HepG2 (cell line): ENCODE measurements around the gene MIA3. TPM values are rescaled to one million over a fixed set of nuclear protein-coding genes. Genes with fewer than 3 reads are reported as not detected.

Experiments
- ATAC-seq: fragments of 200-7000 bp; cut with Tn5 transposase; 3 replicates; pipeline ENCODE4 v1.9.1; 2020; ENCODE audit warnings: mild to moderate bottlenecking, moderate library complexity
- BruUV-seq: library from RNA; stranded (reverse); fragments of 400-500 nt; replicated peaks from 2 replicates; lab custom pipeline; 2021; lab: Mats Ljungman, UMichigan
- CTCF ChIA-PET: fragments of 300-600 bp; formaldehyde crosslinking; extraction: SDS; loops from one replicate; lab custom pipeline; 2021; ENCODE audit warnings: low total read pairs, inconsistent platforms, low intra/inter-chr PET ratio; lab: Yijun Ruan, JAX
- POLR2A ChIA-PET: fragments of 350-600 bp; sonication (Branson Sonifier 250); formaldehyde crosslinking; loops from one replicate; lab custom pipeline; 2020; ENCODE audit warnings: antibody characterized with exemption, inconsistent platforms; lab: Yijun Ruan, JAX
- DNase-seq: peaks from one replicate; pipeline ENCODE4 v3.0.0-alpha.2; 2015; ENCODE audit warnings: low spot score
- FAIRE-seq: peaks from 3 replicates; lab custom pipeline; 2011; peaks lifted over from hg19 to GRCh38; lab: Jason Lieb, UNC
- H2AFZ ChIP-seq: one replicate; pipeline ENCODE4 v1.6.1; 2011; ENCODE audit warnings: low read length, inconsistent platforms
- H3K27ac ChIP-seq: fragments of 300-600 bp; 3 replicates; pipeline ENCODE4 v1.8.0; 2011; ENCODE audit warnings: mixed run types, mild to moderate bottlenecking, mixed read lengths, low read length, inconsistent platforms; ENCODE audit not compliant: insufficient read depth; ENCODE audit errors: extremely low read length
- H3K27me3 ChIP-seq, 2 experiments: fragments of 200-600 bp in 1 of 2; 2 replicates in 1 of 2; 3 replicates in 1 of 2; pipeline versions ENCODE4 v1.6.0 to v1.8.0; 2011; ENCODE audit warnings: low read length in 2 of 2, mild to moderate bottlenecking in 2 of 2, moderate library complexity in 2 of 2, inconsistent platforms in 1 of 2; ENCODE audit not compliant: insufficient read depth in 2 of 2, control insufficient read depth in 1 of 2
- H3K36me3 ChIP-seq, 2 experiments: fragments of 200-600 bp in 1 of 2; replicated peaks in 1 of 2; 2 replicates in 1 of 2; 3 replicates in 1 of 2; pipeline versions ENCODE4 v1.5.1 to v1.8.0; 2011; ENCODE audit warnings: low read length in 2 of 2, inconsistent platforms in 1 of 2; ENCODE audit not compliant: insufficient read depth in 2 of 2, control insufficient read depth in 1 of 2
- H3K4me1 ChIP-seq: 2 replicates; pipeline ENCODE4 v1.5.1; 2012; ENCODE audit warnings: low read length, inconsistent platforms; ENCODE audit not compliant: insufficient read depth
- H3K4me2 ChIP-seq: 2 replicates; pipeline ENCODE4 v1.6.0; 2011; ENCODE audit warnings: low read depth, low read length, inconsistent platforms
- H3K4me3 ChIP-seq, 3 experiments: fragments of 200-600 bp in 1 of 3; sonication (generic), shearing (Covaris generic) in 1 of 3; replicated peaks in 1 of 3; 2 replicates each; pipeline ENCODE4 v1.5.1; 2011 to 2016; ENCODE audit warnings: low read length in 3 of 3, inconsistent platforms in 2 of 3, low read depth in 2 of 3, mild to moderate bottlenecking in 2 of 3, control low read depth in 1 of 3, mixed read lengths in 1 of 3; ENCODE audit not compliant: insufficient read depth in 1 of 3
- H3K79me2 ChIP-seq: one replicate; pipeline ENCODE4 v1.6.1; 2011; ENCODE audit warnings: low read length, inconsistent platforms; ENCODE audit not compliant: insufficient read depth
- H3K9ac ChIP-seq: 2 replicates; pipeline ENCODE4 v1.6.0; 2011; ENCODE audit warnings: mild to moderate bottlenecking, low read depth, low read length, inconsistent platforms; ENCODE audit not compliant: insufficient read depth
- H3K9me3 ChIP-seq: 2 replicates; pipeline ENCODE4 v1.5.1; 2012; ENCODE audit warnings: mild to moderate bottlenecking, low read length
- H4K20me1 ChIP-seq: 2 replicates; pipeline ENCODE4 v1.6.0; 2011; ENCODE audit warnings: inconsistent platforms, mild to moderate bottlenecking, low read length, moderate library complexity; ENCODE audit not compliant: insufficient read depth
- ARID3A ChIP-seq: IDR thresholded peaks from 2 replicates; pipeline ENCODE4 v1.6.1; 2012; ENCODE audit warnings: low read depth, low read length, improper control_type of control experiment
- FUBP1 ChIP-seq: sonication (generic); formaldehyde crosslinking; IDR thresholded peaks from 2 replicates; pipeline ENCODE4 v1.5.1; 2020; ENCODE audit warnings: missing genetic modification reagents, mild to moderate bottlenecking, borderline replicate concordance
- NR0B2 ChIP-seq: sonication (generic); formaldehyde crosslinking; IDR thresholded peaks from 2 replicates; pipeline ENCODE4 v1.4.0; 2020; ENCODE audit warnings: mild to moderate bottlenecking, missing genetic modification reagents
- STAT5B ChIP-seq: sonication (generic); formaldehyde crosslinking; IDR thresholded peaks from 2 replicates; pipeline ENCODE4 v1.4.0; 2020; ENCODE audit warnings: missing genetic modification reagents
- THAP7 ChIP-seq: sonication (generic); formaldehyde crosslinking; IDR thresholded peaks from 2 replicates; pipeline ENCODE4 v1.8.1; 2023; ENCODE audit warnings: mild to moderate bottlenecking, missing genetic modification reagents
- ZBTB7A ChIP-seq: sonication (generic); formaldehyde crosslinking; IDR thresholded peaks from 2 replicates; pipeline ENCODE4 v1.8.0; 2022; ENCODE audit warnings: mild to moderate bottlenecking, missing genetic modification reagents
- ZHX2 ChIP-seq, 2 experiments: sonication (generic) in 1 of 2; formaldehyde crosslinking in 1 of 2; IDR thresholded peaks; 2 replicates each; pipeline versions ENCODE4 v1.6.1 to v1.9.0; 2014 to 2022; ENCODE audit warnings: antibody characterized with exemption in 1 of 2, borderline replicate concordance in 1 of 2, inconsistent platforms in 1 of 2, low read depth in 1 of 2, missing genetic modification reagents in 1 of 2
- ZNF274 ChIP-seq: sonication (generic); formaldehyde crosslinking; IDR thresholded peaks from 2 replicates; pipeline ENCODE4 v1.5.1; 2020; ENCODE audit warnings: mild to moderate bottlenecking, missing genetic modification reagents
- ZNF496 ChIP-seq: sonication (generic); formaldehyde crosslinking; IDR thresholded peaks from 2 replicates; pipeline ENCODE4 v1.8.1; 2023; ENCODE audit warnings: mild to moderate bottlenecking, moderate library complexity, missing genetic modification reagents; ENCODE audit not compliant: insufficient replicate concordance
- ZNF879 ChIP-seq: sonication (generic); formaldehyde crosslinking; IDR thresholded peaks from 2 replicates; pipeline ENCODE4 v1.8.1; 2023; ENCODE audit warnings: missing genetic modification reagents
- ZSCAN30 ChIP-seq: sonication (generic); formaldehyde crosslinking; IDR thresholded peaks from 2 replicates; pipeline ENCODE4 v1.5.0; 2020; ENCODE audit warnings: mild to moderate bottlenecking, missing genetic modification reagents
- WGBS: methylation state at CpG from one replicate; pipeline ENCODE4 v1.1.6; 2017; ENCODE audit warnings: low lambda C conversion rate; 5-methylcytosine and 5-hydroxymethylcytosine counted together
- in situ Hi-C: cut with HindIII; loops from 2 replicates; pipeline ENCODE4 v1.10.0; 2017; ENCODE audit warnings: low pct_unique_long_range_greater_than_20kb; ENCODE audit not compliant: extremely low pct_ligation_motif_present
- intact Hi-C: fragments of 100-400 bp; cut with micrococcal nuclease; formaldehyde crosslinking; loops from one replicate; pipeline ENCODE4 v1.10.0; 2022; ENCODE audit not compliant: unreplicated experiment
- polyA plus RNA-seq, 8 experiments: library from polyadenylated mRNA; depleted of rRNA in 3 of 8; stranded (reverse) in 7 of 8; unstranded in 1 of 8; fragments of >200 nt; fragmentation: Illumina TruSeq in 4 of 8; extraction: Trizol in 4 of 8; gene quantifications; 2 replicates each; pipeline versions ENCODE4 v1.2.1 to v1.2.3, GENCODE V29; 2011 to 2016; ENCODE audit warnings: low read depth in 4 of 8, missing spikeins in 1 of 8, mixed read lengths in 1 of 8; ENCODE audit not compliant: insufficient read depth in 1 of 8
- total RNA-seq, 5 experiments: library from RNA; depleted of rRNA; stranded (reverse); fragments of >200 nt; fragmentation: Illumina TruSeq; extraction: Trizol; gene quantifications; 2 replicates each; pipeline ENCODE4 v1.2.3, GENCODE V29; 2016; ENCODE audit warnings: low read depth in 1 of 5

MIA3 gene
- total and polyA plus RNA-seq, 2 of the 13 experiments (the other 11 are each of a cell fraction or from before 2014, with no cell fraction given), result 45.6 to 48.7 TPM

- TF ChIP-seq NR0B2 (CRISPR knock-in tag) (no peak), ZNF879 (CRISPR knock-in tag) (no peak)
Observed at GRCh38 chr1:222642468-222642867, 24.6 kb downstream of the MIA3 start (continued).

GRCh38 chr1:222643606-222643937 is 25.7 kb downstream of the MIA3 start:
- peak overlapping the region; percentile 73 to 88 (median 77); a peak in 5 of 6 replicates for H3K4me3 ChIP-seq
- BruUV-seq, result TSS peak; percentile 99
- in situ Hi-C loops (no loop called here), intact Hi-C loops (no loop called here)
- DNase-seq (peak; percentile 14), FAIRE-seq (no peak), ATAC-seq (no peak)
- H3K27ac ChIP-seq, result peak overlapping the region; percentile 93
- H4K20me1 ChIP-seq, result no peaks in the 10 kb centered on the region
- POLR2A ChIA-PET, result interaction anchor here (1.0 to 2.1 kb wide), 12 partner anchors 9 to 901 kb away, joined by 3 to 20 read pairs (median 4); partner anchors contain the start of genes AIDA, BROX, DUSP10 and TAF1A
- H3K9ac ChIP-seq, result peak overlapping the region; percentile 92
- H3K4me2 ChIP-seq, result peak overlapping the region; percentile 70
- peaks cover 18% of the 10 kb centered on the region for H3K4me1 ChIP-seq
- peaks cover 0 to 13% of the 10 kb centered on the region in 2 experiments; a peak in 2 of 5 replicates for H3K36me3 ChIP-seq
- no peak overlapping the region for H2AFZ ChIP-seq
- 8% methylated on average over 10 of the region's 10 CpGs for WGBS
- 0 out of 2 replicates have a peak, but pooled peaks cover 5% of the 10 kb centered on the region for H3K9me3 ChIP-seq
- no peaks in the 10 kb centered on the region; a peak in 1 of 5 replicates for H3K27me3 ChIP-seq
- H3K79me2 ChIP-seq, result peaks cover 14% of the 10 kb centered on the region
- CTCF ChIA-PET, result no interaction called here
- TF ChIP-seq ZHX2 (IDR thresholded peaks at IDR 0.05; ENCODE audit: low read depth) (no peak), ZHX2 (CRISPR knock-in tag; IDR thresholded peaks at IDR 0.05; ENCODE audit: borderline replicate concordance) (no peak), THAP7 (0 out of 2 replicates have a peak, but pooled peaks have one; percentile 68), ZNF496 (no peak), ARID3A (no peak), ZBTB7A (CRISPR knock-in tag) (no peak), FUBP1 (CRISPR knock-in tag) (no peak), ZSCAN30 (CRISPR knock-in tag) (peak; percentile 13; the same call in 1 of the 2 replicates), ZNF274 (CRISPR knock-in tag) (no peak), STAT5B (no peak)
